ENCODE measurements around the gene DDX17. TPM values are rescaled to one million over a fixed set of nuclear protein-coding genes. Genes with fewer than 3 reads are reported as not detected.

The DDX17 gene
- total RNA-seq, 1 experiment from 2014 or later, result 378 TPM

DNA sequence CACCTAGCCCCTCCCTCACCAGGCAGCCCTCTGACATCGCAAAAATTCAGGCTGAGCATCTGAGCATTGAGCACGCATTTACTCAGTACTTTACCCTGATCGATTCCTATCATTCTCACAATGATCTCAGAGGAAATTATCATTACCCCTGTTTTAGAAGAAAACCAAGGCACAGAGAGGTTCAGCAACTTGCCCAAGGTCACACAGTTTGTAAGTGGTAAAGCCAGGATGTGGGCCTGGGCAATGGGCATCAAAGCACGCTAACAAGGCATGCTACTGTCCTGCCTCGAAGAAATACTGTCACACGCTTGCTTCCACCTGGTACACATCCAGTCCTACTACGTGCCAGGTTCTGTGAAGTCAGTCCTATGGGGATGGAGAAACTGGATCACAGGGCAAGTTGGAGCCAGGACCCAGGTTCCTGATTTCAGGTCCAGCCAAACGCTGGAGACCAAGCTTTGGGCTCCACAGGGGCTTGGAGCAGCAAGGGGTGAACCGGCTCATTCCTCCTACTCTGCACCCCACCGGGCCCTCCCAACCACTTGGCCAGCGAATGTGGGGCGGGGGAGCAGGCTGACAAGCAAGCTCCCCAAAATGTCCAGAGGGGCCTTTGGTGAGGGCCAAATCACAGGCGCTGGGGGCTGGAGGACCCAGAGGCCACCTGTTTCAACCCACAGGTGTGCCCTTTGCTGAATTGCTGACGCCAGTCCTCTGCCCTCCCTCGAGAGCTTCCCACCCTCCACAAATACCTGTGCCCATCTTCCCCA, 69.3 kb downstream of the DDX17 start:
- in situ Hi-C loops (cut with HindIII; ENCODE audit: low pct_unique_long_range_greater_than_20kb, low sequenced_read_pairs), result no loop called here
- no peak for DNase-seq (ENCODE audit: low read depth)

DNA sequence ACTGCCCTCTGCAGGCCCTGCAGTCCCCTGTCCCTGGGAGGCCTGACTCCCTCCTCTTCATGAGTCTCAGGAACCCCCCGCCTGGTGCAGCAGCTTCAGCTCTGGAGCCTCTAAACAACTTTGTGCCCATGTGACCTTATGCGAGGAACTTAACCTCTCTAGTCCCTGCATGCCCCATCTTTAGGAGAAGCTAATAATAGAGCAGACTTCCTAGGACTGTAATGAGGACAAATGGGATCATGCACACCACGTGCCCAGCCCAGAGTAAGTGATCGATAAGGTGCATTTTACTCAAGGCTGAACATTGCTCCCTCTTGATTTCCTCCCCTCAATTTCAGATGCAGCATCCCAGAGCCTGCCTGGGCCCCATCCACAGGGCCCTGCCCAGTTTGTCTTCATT, 70.1 kb downstream of the DDX17 start:
- DNase-seq (ENCODE audit: low read depth), result no peak
- in situ Hi-C loops (cut with HindIII; ENCODE audit: low pct_unique_long_range_greater_than_20kb, low sequenced_read_pairs), result no loop called here

DNA sequence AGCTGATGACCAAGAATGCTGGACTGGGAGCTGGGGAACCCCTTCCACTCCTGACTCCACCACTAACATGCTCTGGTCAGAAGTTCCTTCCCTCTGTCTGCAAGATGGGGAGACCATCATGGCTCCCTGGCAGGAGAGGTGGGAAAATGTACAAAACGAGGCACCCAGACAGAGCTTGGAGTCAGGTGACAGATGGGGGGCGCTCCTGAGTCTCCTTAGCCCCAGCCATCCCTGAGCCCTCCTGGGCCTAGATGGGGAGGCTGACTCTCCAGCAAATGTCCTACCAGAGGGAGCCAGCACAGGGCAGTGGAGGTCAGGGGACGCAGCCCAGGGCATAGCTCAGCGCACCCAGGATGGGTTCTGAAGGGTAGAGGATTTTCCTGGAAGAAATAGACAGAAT, 71.1 kb downstream of the DDX17 start:
- in situ Hi-C loops (cut with HindIII; ENCODE audit: low pct_unique_long_range_greater_than_20kb, low sequenced_read_pairs), result no loop called here
- DNase-seq (ENCODE audit: low read depth), result no peak

DNA sequence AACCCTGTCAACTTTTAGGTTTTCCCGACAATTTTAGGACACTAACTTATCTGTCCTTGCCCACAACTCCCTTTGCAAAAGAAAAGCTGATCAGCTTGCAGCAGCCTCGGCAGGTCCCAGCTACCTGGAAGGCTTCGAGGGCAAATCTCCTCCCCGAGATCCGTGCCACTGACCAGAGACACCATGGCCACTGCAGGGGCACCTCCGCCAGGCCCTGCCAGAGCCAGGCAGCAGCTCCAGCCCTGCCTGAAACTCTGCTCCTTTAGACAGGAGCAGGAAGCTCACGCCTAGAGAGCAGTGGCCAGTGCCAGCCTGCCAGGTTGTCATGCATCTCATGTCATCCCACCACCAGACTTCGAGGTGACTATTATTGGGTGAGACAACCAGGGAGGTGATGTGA, 72.2 kb downstream of the DDX17 start:
- in situ Hi-C loops (cut with HindIII; ENCODE audit: low pct_unique_long_range_greater_than_20kb, low sequenced_read_pairs), result no loop called here
- no peak for DNase-seq (ENCODE audit: low read depth)

Other genes starting within 250 kb of the DDX17 start
- 31.2 and 46.9 TPM in 2 replicates for gene TMEM184B, start 233.3 kb downstream of the DDX17 start, total RNA-seq (2014; rRNA removed; shearing (Covaris generic); ENCODE audit: low replicate concordance)
- 62.6 and 62.7 TPM in 2 replicates for gene CSNK1E, start 188.9 kb downstream of the DDX17 start, total RNA-seq (2014; rRNA removed; shearing (Covaris generic); ENCODE audit: low replicate concordance)
- gene KCNJ4, start 51.1 kb downstream of the DDX17 start, total RNA-seq (2014; rRNA removed; shearing (Covaris generic); ENCODE audit: low replicate concordance), result 0.20 and 1.5 TPM in 2 replicates
- 198 and 250 TPM in 2 replicates for gene KDELR3, start 38.2 kb downstream of the DDX17 start, total RNA-seq (2014; rRNA removed; shearing (Covaris generic); ENCODE audit: low replicate concordance)
- gene DMC1, start 63.9 kb upstream of the DDX17 start, total RNA-seq (2014; rRNA removed; shearing (Covaris generic); ENCODE audit: low replicate concordance), result 2.5 and 19.8 TPM in 2 replicates
- gene FAM227A, start 150.1 kb upstream of the DDX17 start, total RNA-seq (2014; rRNA removed; shearing (Covaris generic); ENCODE audit: low replicate concordance), result 0.24 and 2.3 TPM in 2 replicates
- 45.1 and 84.5 TPM in 2 replicates for gene CBY1, start 150.3 kb upstream of the DDX17 start, total RNA-seq (2014; rRNA removed; shearing (Covaris generic); ENCODE audit: low replicate concordance)
- gene TOMM22, start 175.6 kb upstream of the DDX17 start, total RNA-seq (2014; rRNA removed; shearing (Covaris generic); ENCODE audit: low replicate concordance), result 124 and 162 TPM in 2 replicates
- gene JOSD1, start 194.6 kb upstream of the DDX17 start, total RNA-seq (2014; rRNA removed; shearing (Covaris generic); ENCODE audit: low replicate concordance), result 88.1 and 113 TPM in 2 replicates
- 14.0 and 19.3 TPM in 2 replicates for gene GTPBP1, start 199.6 kb upstream of the DDX17 start, total RNA-seq (2014; rRNA removed; shearing (Covaris generic); ENCODE audit: low replicate concordance)
- gene SUN2, start 249.7 kb upstream of the DDX17 start, total RNA-seq (2014; rRNA removed; shearing (Covaris generic); ENCODE audit: low replicate concordance), result 96.0 and 110 TPM in 2 replicates